Thoracic aorta (tissue), 2 donors: Measurements from ENCODE around the gene PNPLA2. TPM values are rescaled to one million over a fixed set of nuclear protein-coding genes. Genes with fewer than 3 reads are reported as not detected.

Experiments used
- ATAC-seq: fragments of 150-250 bp; one replicate; pipeline ENCODE4 v1.8.0; 2017; ENCODE audit warnings: low read depth; ENCODE audit not compliant: insufficient number of reproducible peaks, low FRiP score
- DNase-seq: peaks from one replicate; pipeline ENCODE4 v3.0.0-alpha.2; 2020; ENCODE audit warnings: low spot score
- H3K27ac ChIP-seq, 2 donors: fragments of 200-600 bp; sonication (generic); 1 replicate in 1 of 2; 2 replicates in 1 of 2; pipeline ENCODE4 v1.5.1; 2016; ENCODE audit warnings: mild to moderate bottlenecking in 2 of 2, moderate library complexity in 2 of 2
- H3K27me3 ChIP-seq: fragments of 200-600 bp; sonication (generic); replicated peaks from 2 replicates; pipeline ENCODE4 v1.6.0; 2016; ENCODE audit warnings: mild to moderate bottlenecking; ENCODE audit not compliant: insufficient read depth
- H3K36me3 ChIP-seq: fragments of 200-600 bp; sonication (generic); one replicate; pipeline ENCODE4 v1.5.1; 2016
- H3K4me1 ChIP-seq, 2 donors: fragments of 200-600 bp; sonication (generic); 1 replicate in 1 of 2; 2 replicates in 1 of 2; pipeline versions ENCODE4 v1.5.1 to v1.6.0; 2016; ENCODE audit warnings: low read depth in 2 of 2, mild to moderate bottlenecking in 1 of 2; ENCODE audit not compliant: control insufficient read depth in 1 of 2
- H3K4me3 ChIP-seq: fragments of 200-600 bp; sonication (generic); 2 replicates; pipeline ENCODE4 v1.5.1; 2016; ENCODE audit warnings: mild to moderate bottlenecking
- H3K9me3 ChIP-seq: fragments of 200-600 bp; sonication (generic); 2 replicates; pipeline ENCODE4 v1.5.1; 2016
- total RNA-seq, 2 donors: library from RNA; depleted of rRNA; stranded (reverse); fragments of >200 nt; gene quantifications; one replicate each; pipeline versions ENCODE4 v1.1.0 to v1.2.3, GENCODE V29; 2016
- TF ChIP-seq, protein P1 (sequence below): fragments of 200-600 bp; sonication (generic); IDR thresholded peaks from one replicate; pipeline ENCODE4 v1.5.1; 2019; ENCODE audit warnings: antibody characterized with exemption

PNPLA2 gene
- total RNA-seq, 2 donors from 2014 or later: 105 to 115 TPM

DNA sequence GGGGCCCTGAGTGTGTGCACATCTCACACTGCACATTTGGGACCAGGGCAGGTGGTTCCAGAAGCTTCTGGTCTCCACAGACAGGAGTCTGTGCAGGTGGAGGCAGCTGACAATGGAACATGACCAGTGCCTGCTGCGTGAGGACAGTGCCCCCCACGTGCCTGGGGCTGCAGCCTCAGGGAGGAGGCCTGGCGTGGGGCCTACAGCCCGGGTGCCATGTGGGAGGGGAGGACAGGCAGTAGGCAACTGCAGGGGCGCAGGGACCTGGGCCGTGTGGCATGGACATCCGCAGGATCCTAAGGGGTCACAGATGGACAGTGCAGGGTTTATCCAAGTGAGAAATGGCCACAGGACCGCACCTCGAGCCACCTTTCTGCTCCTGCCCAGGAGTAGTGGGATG lies 52.8 kb downstream of the PNPLA2 start:
- Histone ChIP-seq H3K4me3 (no peak overlapping the region), H3K27me3 (no peaks in the 10 kb centered on the region), H3K9me3 (no peaks in the 10 kb centered on the region), H3K27ac (no peak overlapping the region), H3K4me1 (no peaks in the 10 kb centered on the region), H3K36me3 (no peaks in the 10 kb centered on the region)
- ATAC-seq: no peak
- TF ChIP-seq, protein P1, sequence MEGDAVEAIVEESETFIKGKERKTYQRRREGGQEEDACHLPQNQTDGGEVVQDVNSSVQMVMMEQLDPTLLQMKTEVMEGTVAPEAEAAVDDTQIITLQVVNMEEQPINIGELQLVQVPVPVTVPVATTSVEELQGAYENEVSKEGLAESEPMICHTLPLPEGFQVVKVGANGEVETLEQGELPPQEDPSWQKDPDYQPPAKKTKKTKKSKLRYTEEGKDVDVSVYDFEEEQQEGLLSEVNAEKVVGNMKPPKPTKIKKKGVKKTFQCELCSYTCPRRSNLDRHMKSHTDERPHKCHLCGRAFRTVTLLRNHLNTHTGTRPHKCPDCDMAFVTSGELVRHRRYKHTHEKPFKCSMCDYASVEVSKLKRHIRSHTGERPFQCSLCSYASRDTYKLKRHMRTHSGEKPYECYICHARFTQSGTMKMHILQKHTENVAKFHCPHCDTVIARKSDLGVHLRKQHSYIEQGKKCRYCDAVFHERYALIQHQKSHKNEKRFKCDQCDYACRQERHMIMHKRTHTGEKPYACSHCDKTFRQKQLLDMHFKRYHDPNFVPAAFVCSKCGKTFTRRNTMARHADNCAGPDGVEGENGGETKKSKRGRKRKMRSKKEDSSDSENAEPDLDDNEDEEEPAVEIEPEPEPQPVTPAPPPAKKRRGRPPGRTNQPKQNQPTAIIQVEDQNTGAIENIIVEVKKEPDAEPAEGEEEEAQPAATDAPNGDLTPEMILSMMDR: no peak
- DNase-seq: no peak

DNA sequence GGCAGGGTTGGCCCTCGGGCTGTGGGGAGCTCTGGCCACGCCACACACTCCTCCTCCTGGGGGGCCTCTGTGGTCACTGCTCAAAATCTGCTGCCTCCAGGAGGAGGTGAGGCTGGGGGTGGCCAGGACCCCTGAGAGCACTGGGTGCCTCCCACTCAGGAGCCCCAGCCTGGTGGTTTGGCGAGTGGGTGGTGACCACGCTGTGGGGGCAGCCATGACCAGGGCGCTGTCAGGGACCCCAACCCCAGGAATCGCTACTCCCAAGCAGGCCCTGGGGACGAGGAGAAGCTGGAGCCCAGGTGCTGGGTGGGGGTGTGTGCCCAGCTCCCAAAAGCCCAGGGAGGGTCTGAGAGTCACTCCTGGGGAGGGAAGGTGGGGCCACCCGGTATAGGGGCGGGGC lies 54.1 kb downstream of the PNPLA2 start:
- TF ChIP-seq, protein P1: no peak
- Histone ChIP-seq H3K27me3 (no peaks in the 10 kb centered on the region), H3K4me3 (no peak overlapping the region), H3K4me1 (no peaks in the 10 kb centered on the region), H3K36me3 (no peaks in the 10 kb centered on the region), H3K27ac (no peak overlapping the region), H3K9me3 (no peaks in the 10 kb centered on the region)
- ATAC-seq: no peak
- DNase-seq: no peak

DNA sequence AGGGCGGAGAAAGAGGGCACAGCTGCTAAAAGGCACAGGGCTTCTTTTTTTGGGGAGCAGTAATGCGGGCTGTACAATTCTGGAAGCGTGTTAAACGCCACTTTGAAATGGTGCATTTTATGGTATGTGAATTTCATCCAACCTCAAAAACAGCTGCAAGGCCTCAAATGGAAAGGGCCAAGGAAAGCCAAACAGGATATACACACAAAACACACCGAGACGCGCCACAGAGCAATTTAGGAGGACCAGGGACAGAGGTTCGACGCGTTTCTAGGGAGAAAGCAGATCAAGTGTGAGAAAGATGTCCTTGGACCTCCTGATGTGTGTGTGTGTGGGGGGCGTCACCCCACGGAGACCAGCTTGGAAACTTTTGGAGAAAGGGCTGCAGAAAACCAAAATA lies 55.0 kb downstream of the PNPLA2 start:
- Histone ChIP-seq H3K36me3 (no peaks in the 10 kb centered on the region), H3K4me3 (no peak overlapping the region), H3K9me3 (no peaks in the 10 kb centered on the region), H3K27me3 (no peaks in the 10 kb centered on the region), H3K4me1 (no peaks in the 10 kb centered on the region), H3K27ac (no peak overlapping the region)
- TF ChIP-seq, protein P1: no peak
- no peak for DNase-seq
- ATAC-seq: no peak

Other genes starting within 250 kb of the PNPLA2 start
- 10 to 100 TPM; 31.3 to 39.6 TPM for gene PHRF1, start 242.4 kb upstream of the PNPLA2 start, total RNA-seq
- 10 to 100 TPM; 33.8 to 45.4 TPM for gene IRF7, start 203.0 kb upstream of the PNPLA2 start, total RNA-seq
- not detected for gene CDHR5, start 194.0 kb upstream of the PNPLA2 start, total RNA-seq
- gene SCT, start 191.7 kb upstream of the PNPLA2 start, total RNA-seq: not detected
- gene DRD4, start 181.6 kb upstream of the PNPLA2 start, total RNA-seq: under 1 TPM in 1 of 2 donors, not detected in 1; 0.27 TPM
- gene DEAF1, start 123.7 kb upstream of the PNPLA2 start, total RNA-seq: 10 to 100 TPM; 22.1 to 67.0 TPM
- gene TMEM80, start 123.1 kb upstream of the PNPLA2 start, total RNA-seq: 10 to 100 TPM; 22.4 to 22.5 TPM
- 10 to 100 TPM; 39.6 to 75.9 TPM for gene EPS8L2, start 112.7 kb upstream of the PNPLA2 start, total RNA-seq
- gene TALDO1, start 71.5 kb upstream of the PNPLA2 start, total RNA-seq: 100 to 1,000 TPM; 132 to 232 TPM
- 10 to 100 TPM; 32.5 to 48.7 TPM for gene GATD1, start 41.4 kb upstream of the PNPLA2 start, total RNA-seq
- not detected for gene CEND1, start 28.8 kb upstream of the PNPLA2 start, total RNA-seq
- 10 to 100 TPM; 10.7 to 16.9 TPM for gene SLC25A22, start 20.6 kb upstream of the PNPLA2 start, total RNA-seq
- 10 to 100 TPM; 10.9 to 52.0 TPM for gene PIDD1, start 13.7 kb upstream of the PNPLA2 start, total RNA-seq
- 100 to 1,000 TPM; 170 to 221 TPM for gene RPLP2, start 8.9 kb upstream of the PNPLA2 start, total RNA-seq
- gene CRACR2B, start 9.0 kb downstream of the PNPLA2 start, total RNA-seq: 10 to 100 TPM in 1 of 2 donors, 1 to 10 TPM in 1; 9.6 to 11.6 TPM
- gene CD151, start 14.0 kb downstream of the PNPLA2 start, total RNA-seq: 1,000 to 10,000 TPM in 1 of 2 donors, 100 to 1,000 TPM in 1; 532 to 1,455 TPM
- gene POLR2L, start 23.6 kb downstream of the PNPLA2 start, total RNA-seq: 10 to 100 TPM; 20.8 to 63.0 TPM
- gene TSPAN4, start 23.9 kb downstream of the PNPLA2 start, total RNA-seq: 100 to 1,000 TPM in 1 of 2 donors, 10 to 100 TPM in 1; 55.5 to 107 TPM
- gene CHID1, start 91.9 kb downstream of the PNPLA2 start, total RNA-seq: 100 to 1,000 TPM in 1 of 2 donors, 10 to 100 TPM in 1; 61.2 to 195 TPM
- gene AP2A2, start 107.0 kb downstream of the PNPLA2 start, total RNA-seq: 100 to 1,000 TPM in 1 of 2 donors, 10 to 100 TPM in 1; 99.0 to 109 TPM
- 10 to 100 TPM in 1 of 2 donors, not detected in 1; 13.1 TPM for gene MUC6, start 217.8 kb downstream of the PNPLA2 start, total RNA-seq